ENCODE measurements around the gene ELK4. TPM values are rescaled to one million over a fixed set of nuclear protein-coding genes. Genes with fewer than 3 reads are reported as not detected.
"Not testable (repeated sequence)": the region's sequence is repeated elsewhere in the genome, so short reads cannot be mapped to it uniquely, and the experiment has no call there.

ELK4 gene
- total RNA-seq, 2 donors from 2014 or later = 18.8 to 19.1 TPM

GRCh38 chr1:205636732-205637131 is 4.9 kb upstream of the ELK4 start:
- H3K36me3 ChIP-seq = no peaks in the 10 kb centered on the region
- H3K4me3 ChIP-seq = no peak overlapping the region
- H3K4me1 ChIP-seq = peaks cover 0 to 18% of the 10 kb centered on the region in 2 donors
- no peaks in the 10 kb centered on the region for H3K9me3 ChIP-seq
- H3K27ac ChIP-seq = peak overlapping the region in 1 of 2 donors; percentile 31
- no peak for DNase-seq (ENCODE audit: low spot score)
- no peak for TF ChIP-seq CTCF (IDR thresholded peaks at IDR 0.05)
- H3K27me3 ChIP-seq = no peaks in the 10 kb centered on the region

GRCh38 chr1:205636138-205636530 is 4.3 kb upstream of the ELK4 start:
- H3K36me3 ChIP-seq; H3K4me3 ChIP-seq; DNase-seq (ENCODE audit: low spot score); H3K27me3 ChIP-seq; H3K27ac ChIP-seq; H3K9me3 ChIP-seq: not testable (repeated sequence)
- peaks cover 0 to 18% of the 10 kb centered on the region in 2 donors for H3K4me1 ChIP-seq

- no peaks in the 10 kb centered on the region for H3K9me3 ChIP-seq
- no peak overlapping the region for H3K4me3 ChIP-seq
- H3K36me3 ChIP-seq = no peaks in the 10 kb centered on the region
- TF ChIP-seq CTCF (IDR thresholded peaks at IDR 0.05) = no peak
- DNase-seq (ENCODE audit: low spot score) = no peak
- no peaks in the 10 kb centered on the region for H3K27me3 ChIP-seq
- peak overlapping the region; percentile 32 to 91 for H3K27ac ChIP-seq
- peaks cover 0 to 34% of the 10 kb centered on the region in 2 donors for H3K4me1 ChIP-seq
Observed at GRCh38 chr1:205633421-205633976, 1.7 kb upstream of the ELK4 start.

GRCh38 chr1:205632669-205633169 is 908 bp upstream of the ELK4 start:
- Histone ChIP-seq H3K27me3 (no peaks in the 10 kb centered on the region), H3K36me3 (no peaks in the 10 kb centered on the region), H3K4me3 (peak overlapping the region; percentile 69 to 82), H3K27ac (peak overlapping the region; percentile 91 to 92), H3K4me1 (peaks cover 0 to 34% of the 10 kb centered on the region in 2 donors), H3K9me3 (no peaks in the 10 kb centered on the region)
- TF ChIP-seq CTCF (IDR thresholded peaks at IDR 0.05) = no peak
- no peak for DNase-seq (ENCODE audit: low spot score)

- no peaks in the 10 kb centered on the region for H3K9me3 ChIP-seq
- H3K27ac ChIP-seq = peak overlapping the region; percentile 91 to 92
- peak overlapping the region; percentile 69 to 82 for H3K4me3 ChIP-seq
- no peak for TF ChIP-seq CTCF (IDR thresholded peaks at IDR 0.05)
- DNase-seq (ENCODE audit: low spot score) = peak; percentile 63
- peaks cover 0 to 25% of the 10 kb centered on the region in 2 donors for H3K4me1 ChIP-seq
- no peaks in the 10 kb centered on the region for H3K36me3 ChIP-seq
- no peaks in the 10 kb centered on the region for H3K27me3 ChIP-seq
Observed at GRCh38 chr1:205631010-205631767, 622 bp downstream of the ELK4 start.

- H3K9me3 ChIP-seq = no peaks in the 10 kb centered on the region
- H3K27ac ChIP-seq = peak overlapping the region; percentile 91 to 92
- no peaks in the 10 kb centered on the region for H3K36me3 ChIP-seq
- peak overlapping the region; percentile 69 to 82 for H3K4me3 ChIP-seq
- TF ChIP-seq CTCF (IDR thresholded peaks at IDR 0.05) = no peak
- no peak for DNase-seq (ENCODE audit: low spot score)
- no peaks in the 10 kb centered on the region for H3K27me3 ChIP-seq
- H3K4me1 ChIP-seq = peaks cover 0 to 25% of the 10 kb centered on the region in 2 donors
Observed at GRCh38 chr1:205630651-205631009, 1.2 kb downstream of the ELK4 start.

Data from right atrium auricular region (tissue), 2 donors.